ENCODE measurements around the gene TRPM4.

Gene TRPM4

DNA sequence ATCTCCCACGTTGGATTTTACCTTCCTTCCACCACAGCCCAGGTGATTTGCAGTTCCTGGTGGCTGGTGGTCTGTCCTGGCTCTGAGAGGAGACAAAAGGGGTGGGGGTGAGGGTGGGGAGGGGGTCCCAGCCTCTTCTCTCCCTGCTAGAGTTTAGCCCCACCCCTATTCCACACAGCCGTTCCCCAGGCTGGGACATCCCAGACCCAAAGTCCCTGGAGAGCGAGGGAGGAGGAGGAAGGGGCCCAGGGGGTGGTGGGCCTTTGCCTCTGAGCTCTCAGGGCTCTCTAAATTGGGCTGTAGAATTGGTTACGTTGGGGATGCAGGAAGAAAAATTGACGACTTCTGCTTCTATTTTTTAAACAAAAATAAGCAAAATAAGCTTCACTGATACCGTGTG lies 85.5 kb downstream of the TRPM4 start:
- no peak for DNase-seq

GRCh38 chr19:49243726-49244125 lies 86.1 kb downstream of the TRPM4 start:
- no peak for DNase-seq

DNA sequence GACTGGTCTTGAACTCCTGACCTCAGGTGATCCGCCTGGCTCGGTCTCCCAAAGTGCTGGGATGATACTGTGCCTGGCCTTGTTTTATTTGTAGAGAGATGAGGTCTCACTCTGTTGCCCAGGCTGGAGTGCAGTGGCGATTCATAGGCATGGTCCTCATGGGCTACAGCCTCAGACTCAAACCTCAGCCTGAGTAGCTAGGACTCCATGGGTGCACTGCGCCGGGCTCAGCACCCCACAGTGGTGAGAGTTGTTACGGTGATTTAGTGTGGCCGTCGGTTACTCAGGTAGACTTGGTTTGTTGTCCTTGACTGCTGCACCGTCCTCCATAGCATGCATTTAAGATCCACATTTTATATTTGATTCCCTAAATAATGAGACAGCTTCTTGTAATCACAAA lies 86.7 kb downstream of the TRPM4 start:
- no peak for DNase-seq

- DNase-seq = no peak
Measured at GRCh38 chr19:49247676-49248075, 90.1 kb downstream of the TRPM4 start.

- DNase-seq = no peak
Measured at GRCh38 chr19:49249933-49250332, 92.3 kb downstream of the TRPM4 start.

DNA sequence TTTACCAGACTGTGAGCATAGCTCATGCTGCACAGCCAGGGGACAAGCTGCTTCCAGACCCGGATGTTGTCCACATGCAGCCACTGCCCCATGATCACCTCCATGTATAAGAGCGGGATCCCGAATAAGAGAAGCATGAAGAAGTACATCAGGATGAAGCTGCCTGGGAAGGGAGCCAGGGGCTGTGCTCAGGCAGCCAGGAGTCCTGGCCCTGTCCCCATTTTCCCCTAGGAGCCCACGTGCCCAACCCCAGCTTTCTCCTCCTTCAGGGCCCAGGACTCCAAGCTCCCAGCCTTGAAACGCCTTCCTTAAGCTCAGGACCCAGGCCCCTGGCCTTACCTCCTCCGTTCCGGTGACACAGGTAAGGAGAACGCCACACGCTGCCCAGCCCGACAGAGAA lies 98.1 kb downstream of the TRPM4 start:
- DNase-seq = no peak

GRCh38 chr19:49256691-49257090 lies 99.1 kb downstream of the TRPM4 start:
- no peak for DNase-seq

Measured in activated CD4-positive, alpha-beta T cell treated with anti-CD3 and anti-CD28 coated beads for 4 hours (primary cell).